ACHN (cell line): Measurements from ENCODE around the gene LSM12.
A peak's percentile ranks its signal among the peaks of the same experiment; 100 is the strongest.

Experiments used
- DNase-seq: peaks from one replicate; pipeline ENCODE4 v3.0.0-alpha.2; 2015
- in situ Hi-C: cut with HindIII; loops from 2 replicates; pipeline ENCODE4 v1.10.0; 2017; ENCODE audit warnings: low sequenced_read_pairs, low pct_ligation_motif_present, low pct_unique_long_range_greater_than_20kb

Gene LSM12

GRCh38 chr17:44097110-44097958 lies 30.9 kb upstream of the LSM12 start:
- in situ Hi-C loops = no loop called here
- peak; percentile 82 for DNase-seq

DNA sequence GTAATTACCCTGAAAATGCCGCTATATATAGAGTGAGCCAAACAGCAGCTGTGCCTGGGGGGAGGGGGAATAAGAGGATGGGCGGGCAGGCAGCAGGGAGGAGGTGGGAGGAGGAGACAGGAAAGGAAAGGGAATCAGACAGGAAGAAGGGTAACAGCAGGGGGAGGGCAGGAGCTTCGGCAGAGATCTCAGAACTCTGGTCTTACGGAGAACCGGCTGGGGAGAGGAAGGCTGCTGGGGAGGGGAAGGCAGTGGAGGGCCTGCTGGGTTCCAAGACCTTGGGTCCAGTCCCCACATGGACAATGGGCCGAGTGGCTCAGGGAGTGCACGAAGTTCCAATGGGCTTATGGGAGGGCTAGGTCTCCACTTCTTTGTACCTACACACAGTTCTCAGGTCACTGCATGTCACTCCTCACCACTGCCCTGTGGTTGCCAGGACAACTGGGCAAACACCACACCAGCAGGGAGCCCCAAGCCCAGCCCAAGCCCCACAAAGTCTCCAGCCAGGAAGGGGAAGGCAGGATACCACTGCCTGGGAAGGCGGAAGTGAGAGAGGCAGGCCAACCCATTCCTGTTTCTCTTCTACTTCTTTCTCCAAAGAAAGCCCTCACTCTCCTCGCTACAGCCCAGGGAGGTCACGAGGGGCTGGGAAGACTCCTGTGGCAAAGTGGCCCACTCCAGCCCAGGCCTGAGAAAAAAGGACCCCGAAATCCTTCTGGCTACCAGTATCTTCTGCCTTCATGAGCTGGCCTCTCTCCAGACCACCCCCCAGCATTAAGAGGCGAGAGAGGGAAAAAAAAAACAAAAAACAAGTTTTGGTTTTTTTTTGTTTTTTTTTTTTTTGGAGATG lies 29.4 kb upstream of the LSM12 start:
- peak; percentile 46 for DNase-seq
- in situ Hi-C loops = no loop called here

GRCh38 chr17:44095388-44095646 lies 28.8 kb upstream of the LSM12 start:
- no peak for DNase-seq
- in situ Hi-C loops = no loop called here

DNA sequence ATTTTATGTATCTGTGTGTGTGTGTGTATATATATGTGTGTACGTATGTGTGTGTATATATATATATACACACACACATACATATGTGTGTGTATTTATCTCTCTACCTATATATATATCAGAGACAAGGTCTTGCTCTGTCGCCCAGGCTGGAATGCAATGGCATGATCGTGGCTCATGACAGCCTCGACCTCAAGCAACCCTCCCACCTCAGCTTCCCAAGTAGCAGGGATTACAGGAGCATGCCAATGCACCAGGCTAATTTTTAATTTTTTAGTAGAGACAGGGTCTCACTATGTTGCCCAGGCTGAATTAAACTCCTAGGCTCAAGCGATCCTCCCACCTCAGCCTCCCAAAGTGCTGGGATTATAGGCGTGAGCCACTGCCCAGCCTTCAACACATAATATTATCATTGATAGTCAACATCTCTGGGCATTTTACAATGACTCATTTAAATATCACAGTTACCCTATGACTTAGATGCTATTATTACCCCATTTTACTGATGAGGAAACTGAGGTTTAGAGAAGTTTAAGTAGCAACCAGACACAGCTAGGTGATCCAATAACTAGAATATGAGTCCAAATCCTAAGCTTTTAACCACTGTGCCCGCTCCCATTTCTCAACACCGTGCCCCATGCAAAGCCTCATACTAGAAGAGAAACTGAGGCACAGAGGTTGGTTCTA lies 28.4 kb upstream of the LSM12 start:
- no peak for DNase-seq
- in situ Hi-C loops = no loop called here

- DNase-seq = no peak
- in situ Hi-C loops = no loop called here
Observed at GRCh38 chr17:44093231-44093900, 26.9 kb upstream of the LSM12 start.

DNA sequence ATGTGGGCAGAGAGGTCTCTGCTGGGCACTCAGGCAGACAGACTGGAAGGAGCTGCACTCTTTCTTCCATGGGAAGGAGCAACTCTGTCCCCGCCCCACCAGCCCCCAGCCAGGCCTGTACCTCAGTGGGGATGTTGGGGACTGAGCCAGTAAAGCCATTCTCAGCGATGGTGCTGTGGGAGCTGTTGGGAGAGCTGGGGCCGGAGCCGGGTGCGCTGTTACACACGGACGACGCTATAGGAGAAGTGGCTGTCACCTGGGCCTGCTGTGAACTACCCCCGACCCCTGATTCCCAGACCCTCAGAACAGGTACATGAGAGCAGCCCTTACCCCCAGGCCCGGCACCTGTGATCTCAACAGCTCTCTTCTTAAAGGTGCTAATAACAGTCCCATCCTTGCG lies 25.6 kb upstream of the LSM12 start:
- DNase-seq = no peak
- in situ Hi-C loops = no loop called here

DNA sequence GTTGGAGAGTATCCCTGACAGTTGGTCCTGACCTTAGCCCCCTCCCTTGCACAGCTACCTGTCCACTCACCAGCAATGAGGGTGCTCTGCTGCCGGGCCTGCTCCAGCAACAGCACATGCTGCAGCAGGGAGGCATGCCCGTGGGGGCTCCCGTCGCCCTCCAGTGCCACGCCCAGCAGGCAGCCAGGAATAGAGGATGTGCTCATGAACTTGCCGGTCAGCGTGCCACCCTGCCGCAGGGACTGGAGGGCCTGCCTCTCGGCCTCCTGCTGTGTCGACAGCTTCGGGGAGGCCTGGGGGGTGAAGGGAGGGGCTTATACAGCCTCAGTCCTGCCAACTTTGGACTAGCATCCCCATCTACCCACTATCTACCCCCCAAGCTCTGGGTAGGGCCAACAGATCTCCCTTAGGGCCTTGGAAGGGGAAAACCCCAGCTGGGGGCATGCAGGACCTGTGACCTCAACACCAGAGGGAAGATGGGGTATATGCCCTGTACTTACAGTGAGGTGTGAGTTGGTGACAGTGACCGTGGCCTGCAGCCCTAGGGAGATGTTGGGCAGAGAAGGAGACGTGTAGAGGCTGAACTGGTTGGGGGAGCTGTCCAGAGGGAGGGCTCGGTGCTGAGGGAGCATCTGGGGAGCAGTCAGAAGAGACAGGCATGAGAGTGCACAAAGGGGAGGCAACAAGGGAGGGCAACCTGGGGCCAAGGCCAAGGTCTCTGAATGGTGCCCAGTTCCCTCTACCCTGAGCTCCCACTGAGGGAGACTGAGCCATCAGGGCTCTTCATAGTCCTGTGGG lies 24.9 kb upstream of the LSM12 start:
- in situ Hi-C loops = no loop called here

DNA sequence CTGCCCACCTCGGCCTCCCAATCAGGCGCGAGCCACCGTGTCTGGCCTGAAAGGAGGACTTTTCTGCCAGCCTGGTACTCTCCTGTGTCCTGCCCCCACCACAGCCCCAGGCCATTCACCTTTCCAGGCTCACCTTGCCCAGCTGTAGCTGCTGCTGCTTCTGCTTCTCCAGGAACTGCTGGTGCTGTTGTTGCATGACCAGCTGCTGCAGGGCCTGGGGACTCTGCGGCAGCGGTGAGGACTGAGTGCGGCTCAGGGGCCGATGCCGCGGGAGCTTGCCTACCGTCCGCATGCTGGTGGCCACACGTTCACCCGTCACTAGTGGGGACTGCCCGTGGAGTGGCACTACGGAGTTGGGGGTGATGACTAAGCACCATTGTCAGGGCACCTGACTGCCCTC lies 21.8 kb upstream of the LSM12 start:
- no peak for DNase-seq
- in situ Hi-C loops = no loop called here

More for the DNA sequence above, 24.9 kb upstream of the LSM12 start:
- no peak for DNase-seq

DNA sequence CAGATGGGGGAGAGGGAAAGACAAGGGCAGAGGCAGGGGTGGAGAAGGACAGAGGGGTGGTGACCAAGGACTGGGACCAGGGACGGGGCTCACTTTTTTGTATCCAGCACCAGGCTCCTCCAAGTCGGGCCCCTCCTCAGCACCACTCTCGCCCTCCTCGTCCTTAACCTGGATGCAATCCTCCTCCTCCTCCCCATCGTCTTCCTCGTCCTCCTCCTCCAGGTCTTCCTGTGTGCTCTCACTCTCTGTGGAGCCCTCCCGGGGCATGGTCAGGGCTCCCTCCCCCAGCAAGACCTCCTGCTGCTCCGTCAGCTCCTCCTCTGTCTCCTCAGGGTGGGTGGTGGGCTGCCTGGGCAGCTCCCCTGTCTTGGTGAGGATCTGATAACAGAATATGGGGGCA lies 20.8 kb upstream of the LSM12 start:
- in situ Hi-C loops = no loop called here
- DNase-seq = no peak

- in situ Hi-C loops = no loop called here
- peak; percentile 72 for DNase-seq
Observed at GRCh38 chr17:44086364-44087311, 20.2 kb upstream of the LSM12 start.

DNA sequence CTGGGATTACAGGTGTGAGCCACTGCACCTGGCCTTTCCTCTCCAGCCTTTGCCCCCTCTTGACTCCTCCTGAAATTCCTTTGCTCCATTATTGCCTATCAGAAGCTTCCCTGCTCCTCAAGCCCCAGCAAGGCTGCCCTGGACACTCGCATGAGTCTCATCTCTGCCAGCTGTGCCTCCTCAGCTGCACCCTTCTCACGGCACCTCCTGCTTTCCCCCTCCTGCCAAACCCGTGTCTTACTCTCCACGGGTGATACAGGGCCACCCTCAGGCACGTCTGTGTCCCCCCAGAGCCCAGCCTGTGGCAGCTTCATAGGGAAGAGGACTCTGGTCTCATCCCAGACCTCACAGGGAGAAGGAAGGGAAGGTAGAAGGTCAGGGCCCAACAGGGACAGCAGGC lies 19.4 kb upstream of the LSM12 start:
- in situ Hi-C loops = no loop called here
- DNase-seq = no peak

DNA sequence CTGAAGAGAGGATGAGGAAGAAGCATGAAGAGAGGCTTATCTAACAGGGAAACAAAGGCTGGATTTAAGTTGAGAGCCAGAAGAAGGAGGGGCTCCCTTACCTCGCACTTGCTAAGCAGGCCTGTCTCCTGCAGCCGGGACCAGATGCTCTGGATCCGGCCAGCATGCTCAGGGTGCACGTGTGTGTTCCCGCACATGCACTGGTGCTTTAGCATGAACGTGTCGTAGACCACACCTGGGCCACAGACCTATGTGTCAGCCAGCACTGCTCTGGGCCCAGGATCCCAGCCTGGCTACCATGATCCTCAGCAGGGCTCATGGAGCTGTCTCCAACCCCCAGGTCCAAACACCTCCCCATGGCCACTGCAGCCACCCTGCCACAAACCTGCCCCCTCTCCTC lies 18.4 kb upstream of the LSM12 start:
- in situ Hi-C loops = no loop called here
- DNase-seq = no peak

DNA sequence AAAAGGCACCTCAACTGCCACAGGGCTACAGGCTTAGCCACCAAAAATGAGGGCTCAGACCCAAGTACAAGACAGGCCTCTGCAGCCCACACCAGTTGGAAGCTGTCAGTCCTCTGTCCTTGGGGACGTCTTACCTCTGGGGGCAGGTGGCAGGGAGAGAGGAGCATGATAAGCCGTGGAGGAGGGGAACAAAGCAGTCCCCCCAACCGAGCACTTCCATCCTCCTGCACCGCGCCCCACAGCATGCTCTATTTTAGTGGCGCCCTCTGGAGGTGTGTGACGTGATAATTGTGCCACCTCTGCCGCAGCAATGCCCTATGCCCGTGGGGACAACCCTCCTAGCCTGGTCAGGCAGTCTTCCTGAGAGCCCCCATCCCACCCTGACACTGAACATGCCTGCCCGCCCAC lies 17.7 kb upstream of the LSM12 start:
- in situ Hi-C loops = no loop called here
- peak; percentile 39 for DNase-seq

DNA sequence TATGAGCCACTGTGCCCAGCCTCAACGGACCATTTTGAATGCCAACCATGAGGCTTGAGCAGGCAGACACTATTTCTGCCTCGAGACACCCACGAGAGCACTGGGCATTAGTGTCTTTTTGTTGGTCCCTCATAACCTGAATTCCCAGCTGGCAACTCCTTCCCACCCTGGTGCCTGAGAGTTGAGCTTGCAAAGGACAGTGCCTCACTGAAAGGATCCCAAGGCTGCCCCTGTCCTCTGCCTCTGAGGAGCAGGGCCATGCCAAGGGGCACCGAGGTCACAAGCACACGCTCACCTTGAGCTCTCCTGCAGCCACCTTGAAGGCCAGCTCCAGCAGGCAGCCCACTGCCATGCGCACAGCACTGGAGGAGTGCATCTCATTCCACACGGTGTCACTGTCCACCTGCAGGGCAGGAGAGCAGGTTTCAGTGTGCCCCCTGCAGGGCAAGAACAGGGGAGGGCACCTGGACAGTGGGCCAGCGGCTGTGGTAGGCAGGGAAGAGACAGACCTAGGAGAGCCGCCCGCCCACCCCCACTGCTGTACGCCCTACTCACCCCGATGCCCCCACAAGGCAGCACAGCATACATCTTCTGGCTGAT lies 16.9 kb upstream of the LSM12 start:
- peak; percentile 73 for DNase-seq
- in situ Hi-C loops = no loop called here

DNA sequence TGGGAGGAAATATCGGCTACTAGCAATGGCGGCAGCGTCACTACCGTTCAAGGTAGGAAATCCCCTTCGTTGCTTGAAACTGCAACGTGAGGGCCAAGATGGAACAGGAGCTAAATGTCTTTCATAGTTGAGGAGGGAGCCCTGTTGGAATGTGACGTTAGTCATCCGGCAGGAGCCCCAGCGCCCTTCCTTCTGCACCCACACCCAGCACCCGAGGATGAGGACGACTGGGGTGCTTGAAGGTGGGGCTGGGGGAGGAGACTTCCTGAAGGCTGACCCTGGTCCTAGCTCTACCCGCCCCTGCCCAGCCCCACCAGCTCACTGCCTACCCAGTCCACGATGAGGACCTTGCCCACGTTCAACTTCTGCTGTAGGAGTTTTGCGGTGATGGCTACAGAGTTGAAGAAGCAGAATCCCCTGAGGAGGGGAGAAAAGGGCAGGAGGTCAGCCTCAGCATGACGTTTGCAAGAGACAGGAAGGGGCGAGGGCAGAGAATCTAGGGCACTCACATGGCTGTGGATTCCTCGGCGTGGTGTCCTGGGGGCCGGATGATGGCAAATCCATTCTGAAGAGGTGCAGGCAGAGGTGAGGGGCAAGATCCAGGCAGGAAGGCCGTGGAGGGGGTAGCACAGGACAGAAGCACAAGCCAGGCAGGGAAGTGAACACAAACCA lies 15.9 kb upstream of the LSM12 start:
- no peak for DNase-seq
- in situ Hi-C loops = no loop called here

DNA sequence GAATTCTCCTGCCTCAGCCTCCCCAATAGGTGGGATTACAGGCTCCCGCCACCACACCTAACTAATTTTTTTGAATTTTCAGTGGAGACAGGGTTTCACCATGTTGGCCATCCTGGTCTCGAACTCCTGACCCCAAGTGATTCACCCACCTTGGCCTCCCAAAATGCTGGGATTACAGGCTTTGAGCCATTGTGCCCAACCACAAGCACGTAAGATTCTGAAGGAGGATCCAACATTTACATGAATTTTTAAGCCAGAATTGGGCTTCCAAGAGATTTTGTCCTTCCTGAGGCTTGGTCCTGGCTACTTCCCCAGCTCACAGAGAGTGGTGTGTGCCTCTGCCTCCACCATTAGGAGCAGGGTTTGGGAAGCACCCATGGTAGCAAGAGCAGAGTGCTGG lies 15.2 kb upstream of the LSM12 start:
- DNase-seq = no peak
- in situ Hi-C loops = no loop called here
